H1 (cell line): ENCODE results near the gene TMC6. TPM values are rescaled to one million over a fixed set of nuclear protein-coding genes. Genes with fewer than 3 reads are reported as not detected.

Experiments used
- CTCF ChIA-PET: fragments of 300-600 bp; sonication (Branson Sonifier 250); formaldehyde crosslinking; loops from one replicate; lab custom pipeline; 2021; ENCODE audit not compliant: partially characterized antibody; lab: Charles Lee
- POLR2A ChIA-PET: fragments of 300-600 bp; sonication (Branson Sonifier 250); formaldehyde crosslinking; loops from one replicate; lab custom pipeline; 2021; ENCODE audit warnings: inconsistent platforms; ENCODE audit not compliant: partially characterized antibody; lab: Charles Lee
- DNase-seq, 2 experiments: peaks; one replicate each; pipeline versions ENCODE4 v3.0.0 to v3.0.0-alpha.2; 2010 to 2022; ENCODE audit warnings: low spot score in 2 of 2, low read depth in 1 of 2, mixed read lengths in 1 of 2
- FAIRE-seq: peaks from 2 replicates; lab custom pipeline; 2011; peaks lifted over from hg19 to GRCh38; lab: Jason Lieb, UNC
- H2AFZ ChIP-seq: 2 replicates; pipeline ENCODE4 v1.8.1; 2012; ENCODE audit warnings: low read length, inconsistent platforms
- H2AK5ac ChIP-seq: 2 replicates; pipeline ENCODE4 v1.6.1; 2013; ENCODE audit warnings: low read depth, low read length
- H2BK120ac ChIP-seq: replicated peaks from 2 replicates; pipeline ENCODE3; 2013; ENCODE audit warnings: low read depth, low read length, inconsistent platforms
- H2BK12ac ChIP-seq: 2 replicates; pipeline ENCODE4 v1.6.1; 2013; ENCODE audit warnings: low read depth, low read length
- H2BK15ac ChIP-seq: 2 replicates; pipeline ENCODE4 v1.6.1; 2013; ENCODE audit warnings: low read length
- H2BK20ac ChIP-seq: 2 replicates; pipeline ENCODE4 v1.6.1; 2013; ENCODE audit warnings: low read length
- H2BK5ac ChIP-seq: 2 replicates; pipeline ENCODE4 v1.6.1; 2013; ENCODE audit warnings: low read depth, low read length
- H3K14ac ChIP-seq: 2 replicates; pipeline ENCODE4 v1.6.1; 2013; ENCODE audit warnings: inconsistent platforms; ENCODE audit not compliant: insufficient read length
- H3K18ac ChIP-seq: 2 replicates; pipeline ENCODE4 v1.6.1; 2013; ENCODE audit warnings: low read length; ENCODE audit errors: extremely low read depth
- H3K23ac ChIP-seq: 2 replicates; pipeline ENCODE4 v1.6.1; 2013; ENCODE audit warnings: inconsistent platforms; ENCODE audit not compliant: insufficient read length
- H3K23me2 ChIP-seq: 2 replicates; pipeline ENCODE4 v1.6.1; 2013; ENCODE audit warnings: low read depth, low read length
- H3K27ac ChIP-seq: 2 replicates; pipeline ENCODE4 v1.6.1; 2011; ENCODE audit warnings: low read depth, low read length, inconsistent platforms
- H3K27me3 ChIP-seq, 4 experiments: replicated peaks in 1 of 4; 1 replicate in 1 of 4; 2 replicates in 3 of 4; pipeline versions ENCODE4 v1.6.1 to v1.8.1; 2011 to 2013; ENCODE audit warnings: low read length in 3 of 4, mild to moderate bottlenecking in 3 of 4, inconsistent platforms in 2 of 4, mixed read lengths in 2 of 4, moderate library complexity in 1 of 4; ENCODE audit not compliant: control insufficient read depth in 3 of 4, insufficient read depth in 3 of 4; ENCODE audit errors: extremely low read depth in 1 of 4
- H3K36me3 ChIP-seq, 4 experiments: 2 replicates each; pipeline versions ENCODE4 v1.6.1 to v1.8.1; 2011 to 2013; ENCODE audit warnings: mild to moderate bottlenecking in 4 of 4, low read length in 3 of 4, moderate library complexity in 2 of 4, control low read depth in 1 of 4, inconsistent platforms in 1 of 4; ENCODE audit not compliant: insufficient read depth in 4 of 4, control insufficient read depth in 2 of 4
- H3K4ac ChIP-seq: replicated peaks from 2 replicates; pipeline ENCODE3; 2013; ENCODE audit warnings: low read length, low read depth, mixed read lengths, inconsistent platforms; ENCODE audit not compliant: insufficient read length
- H3K4me1 ChIP-seq, 4 experiments: replicated peaks in 1 of 4; 1 replicate in 1 of 4; 2 replicates in 3 of 4; pipeline versions ENCODE4 v1.6.1 to v1.8.1; 2011 to 2013; ENCODE audit warnings: low read length in 3 of 4, inconsistent platforms in 2 of 4, mixed read lengths in 1 of 4; ENCODE audit not compliant: insufficient read depth in 4 of 4, control insufficient read depth in 3 of 4
- H3K4me2 ChIP-seq, 2 experiments: 2 replicates each; pipeline versions ENCODE4 v1.6.1 to v1.8.1; 2011 to 2013; ENCODE audit warnings: low read depth in 2 of 2, low read length in 2 of 2, control low read depth in 1 of 2, inconsistent platforms in 1 of 2, mild to moderate bottlenecking in 1 of 2; ENCODE audit not compliant: insufficient read depth in 1 of 2
- H3K4me3 ChIP-seq, 4 experiments: fragments of 200-600, 300-600 bp in 1 of 4; sonication (generic), shearing (Covaris generic), sonication (Bioruptor Twin) in 1 of 4; 2 replicates each; pipeline versions ENCODE4 v1.5.1 to v1.8.1; 2011 to 2016; ENCODE audit warnings: low read length in 4 of 4, low read depth in 3 of 4, control low read depth in 2 of 4, inconsistent platforms in 2 of 4, mild to moderate bottlenecking in 2 of 4, mixed read lengths in 1 of 4, moderate library complexity in 1 of 4; ENCODE audit not compliant: insufficient read depth in 2 of 4; ENCODE audit errors: extremely low read depth in 1 of 4
- H3K56ac ChIP-seq: replicated peaks from 2 replicates; pipeline ENCODE3; 2013; ENCODE audit warnings: low read depth, mild to moderate bottlenecking, mixed read lengths, low read length, inconsistent platforms; ENCODE audit not compliant: insufficient read length
- H3K79me1 ChIP-seq: 2 replicates; pipeline ENCODE4 v1.6.1; 2013; ENCODE audit warnings: low read depth, low read length, control low read depth
- H3K79me2 ChIP-seq, 2 experiments: 2 replicates each; pipeline versions ENCODE4 v1.6.1 to v1.8.1; 2012 to 2013; ENCODE audit warnings: low read length in 2 of 2, mild to moderate bottlenecking in 2 of 2, inconsistent platforms in 1 of 2; ENCODE audit not compliant: insufficient read depth in 2 of 2, control insufficient read depth in 1 of 2
- H3K9ac ChIP-seq, 4 experiments: replicated peaks in 1 of 4; 1 replicate in 1 of 4; 2 replicates in 3 of 4; pipeline versions ENCODE4 v1.6.1 to v1.8.1; 2011 to 2013; ENCODE audit warnings: low read depth in 3 of 4, low read length in 3 of 4, control low read depth in 2 of 4, mild to moderate bottlenecking in 2 of 4, moderate library complexity in 2 of 4, inconsistent platforms in 1 of 4; ENCODE audit errors: extremely low read depth in 1 of 4
- H3K9me3 ChIP-seq, 2 experiments: 2 replicates each; pipeline versions ENCODE4 v1.6.1 to v1.8.1; 2012 to 2013; ENCODE audit warnings: mild to moderate bottlenecking in 2 of 2, moderate library complexity in 2 of 2, control low read depth in 1 of 2, inconsistent platforms in 1 of 2, low read depth in 1 of 2, low read length in 1 of 2, mixed read lengths in 1 of 2; ENCODE audit not compliant: insufficient read depth in 2 of 2
- H4K20me1 ChIP-seq, 2 experiments: replicated peaks in 1 of 2; 2 replicates each; pipeline versions ENCODE3 to v1.8.1; 2011 to 2013; ENCODE audit warnings: inconsistent platforms in 2 of 2, low read length in 2 of 2, mild to moderate bottlenecking in 1 of 2; ENCODE audit not compliant: insufficient read depth in 2 of 2, control insufficient read depth in 1 of 2
- H4K5ac ChIP-seq: 2 replicates; pipeline ENCODE4 v1.6.1; 2013; ENCODE audit warnings: low read length, low read depth, mixed read lengths, inconsistent platforms; ENCODE audit not compliant: insufficient read length
- H4K8ac ChIP-seq: 2 replicates; pipeline ENCODE4 v1.8.0; 2013; ENCODE audit warnings: mild to moderate bottlenecking, moderate library complexity, low read length, inconsistent platforms; ENCODE audit not compliant: insufficient read depth; ENCODE audit errors: extremely low read depth
- H4K91ac ChIP-seq: replicated peaks from 2 replicates; pipeline ENCODE3; 2013; ENCODE audit warnings: low read length, mixed read lengths, inconsistent platforms; ENCODE audit not compliant: insufficient read length
- BRCA1 ChIP-seq: IDR thresholded peaks from 2 replicates; pipeline ENCODE4 v1.6.1; 2012; ENCODE audit warnings: low read depth, low read length, improper control_type of control experiment
- CEBPB ChIP-seq: IDR thresholded peaks from 2 replicates; pipeline ENCODE4 v1.6.1; 2012; ENCODE audit warnings: low read depth, low read length
- CHD2 ChIP-seq: IDR thresholded peaks from 2 replicates; pipeline ENCODE4 v1.6.1; 2012; ENCODE audit warnings: low read length, improper control_type of control experiment
- EZH2 ChIP-seq: fragments of 200-600 bp; sonication (generic); IDR thresholded peaks from 2 replicates; pipeline ENCODE4 v1.7.1; 2012; ENCODE audit warnings: low read depth, mild to moderate bottlenecking, moderate library complexity, low read length, inconsistent platforms; ENCODE audit not compliant: severe bottlenecking
- GABPA ChIP-seq: IDR thresholded peaks from 2 replicates; pipeline ENCODE4 v1.6.1; 2011; ENCODE audit warnings: mild to moderate bottlenecking, low read length, moderate library complexity, borderline replicate concordance; ENCODE audit not compliant: insufficient read depth
- GTF2F1 ChIP-seq: IDR thresholded peaks from 2 replicates; pipeline ENCODE4 v1.6.1; 2012; ENCODE audit warnings: low read depth, low read length, improper control_type of control experiment, borderline replicate concordance
- SIN3A ChIP-seq, 2 experiments: IDR thresholded peaks in 1 of 2; conservative IDR thresholded peaks in 1 of 2; 2 replicates each; pipeline ENCODE4 v1.6.1; 2011 to 2012; ENCODE audit warnings: low read length in 2 of 2, improper control_type of control experiment in 1 of 2, low read depth in 1 of 2, mild to moderate bottlenecking in 1 of 2
- TBP ChIP-seq: IDR thresholded peaks from 2 replicates; pipeline ENCODE4 v1.6.1; 2011; ENCODE audit warnings: low read depth, low read length, improper control_type of control experiment
- TCF12 ChIP-seq: IDR thresholded peaks from 2 replicates; pipeline ENCODE4 v1.6.1; 2011; ENCODE audit warnings: low read depth, mild to moderate bottlenecking, low read length
- YY1 ChIP-seq: IDR thresholded peaks from 2 replicates; pipeline ENCODE4 v1.6.1; 2011; ENCODE audit warnings: low read depth, mild to moderate bottlenecking, low read length
- WGBS, 2 experiments: shearing (Covaris generic) in 1 of 2; methylation state at CpG; one replicate each; pipeline versions ENCODE4 v1.1.6 to v1.1.7; 2013 to 2015; ENCODE audit warnings: low lambda C conversion rate in 2 of 2, mixed read lengths in 2 of 2, inconsistent platforms in 1 of 2, low coverage in 1 of 2, missing lambda C conversion rate in 1 of 2; ENCODE audit not compliant: insufficient replicate concordance in 2 of 2, insufficient coverage in 1 of 2, insufficient read length in 1 of 2; ENCODE audit errors: extremely low coverage in 1 of 2, missing lambda C conversion rate in 1 of 2; 5-methylcytosine and 5-hydroxymethylcytosine counted together
- polyA plus RNA-seq, 7 experiments: library from polyadenylated mRNA; depleted of rRNA in 3 of 7; stranded (reverse) in 5 of 7; unstranded in 2 of 7; fragments of >200 nt in 5 of 7; fragments of 200-250 nt in 2 of 7; gene quantifications; 1 replicate in 5 of 7; 2 replicates in 1 of 7; 4 replicates in 1 of 7; pipeline versions ENCODE4 v1.2.1 to v1.2.3, GENCODE V29; 2011 to 2013; ENCODE audit warnings: missing spikeins in 2 of 7, mixed read lengths in 2 of 7
- total RNA-seq: library from RNA; stranded (reverse); fragmentation: NEBNext Ultra II Directional; extraction: Animal tissue kit (Norgen Biotek cat#: 25700); gene quantifications from 2 replicates; pipeline ENCODE4 v1.2.1, GENCODE V29; 2021
- TF ChIP-seq, protein P1 (sequence below): IDR thresholded peaks from 2 replicates; pipeline ENCODE4 v1.6.1; 2012; ENCODE audit warnings: inconsistent platforms
- TF ChIP-seq, protein P2 (sequence below): IDR thresholded peaks from 2 replicates; pipeline ENCODE4 v1.6.1; 2012; ENCODE audit warnings: low read length, inconsistent platforms

Gene TMC6
- total and polyA plus RNA-seq, 2 of the 8 experiments (the other 6 are each of a cell fraction or from before 2014, with no cell fraction given), result 39.4 to 77.6 TPM

DNA sequence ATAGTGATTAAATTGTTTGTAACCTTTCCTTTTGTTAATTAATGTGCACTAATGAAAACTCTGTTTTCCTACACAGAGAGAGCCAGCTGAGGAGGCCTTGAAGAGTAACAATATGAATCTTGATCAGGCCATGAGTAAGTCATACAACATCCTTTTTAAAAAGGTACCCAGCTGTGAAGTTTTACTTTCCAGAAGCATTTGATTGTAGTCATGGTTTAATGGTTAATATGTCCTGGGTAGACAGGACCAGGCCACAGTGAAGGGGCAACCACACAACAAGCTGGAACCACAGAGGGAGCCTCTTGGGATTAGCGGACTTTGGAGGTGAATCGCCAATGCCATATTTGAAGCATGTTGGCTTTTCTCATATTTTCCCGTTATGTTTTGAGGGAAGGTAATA, 55.6 kb downstream of the TMC6 start:
- DNase-seq (no peak), FAIRE-seq (no peak)
- CTCF ChIA-PET, result interaction anchor here (1.0 to 2.2 kb wide), 3 partner anchors 9 to 12 kb away, joined by 3 to 5 read pairs (median 3); no protein-coding TSS in a partner anchor
- Histone ChIP-seq H4K20me1 (peaks cover 1 to 2% of the 10 kb centered on the region in 2 experiments), H2BK12ac (no peak overlapping the region), H3K27ac (no peak overlapping the region), H3K18ac (no peak overlapping the region), H4K8ac (no peak overlapping the region), H3K4me1 (no peaks in the 10 kb centered on the region), H3K27me3 (no peaks in the 10 kb centered on the region), H3K4me2 (no peak overlapping the region), H2BK5ac (no peak overlapping the region), H3K9me3 (no peaks in the 10 kb centered on the region), H2BK120ac (no peak overlapping the region), H3K79me1 (no peaks in the 10 kb centered on the region), H3K4ac (no peak overlapping the region), H3K4me3 (no peak overlapping the region), H3K36me3 (peaks cover 16 to 70% (median 47%) of the 10 kb centered on the region in 4 experiments), H3K14ac (no peak overlapping the region), H4K5ac (no peak overlapping the region), H2AFZ (no peak overlapping the region), H2BK15ac (no peak overlapping the region), H2BK20ac (no peak overlapping the region), H3K23ac (no peak overlapping the region), H3K56ac (no peak overlapping the region), H2AK5ac (no peak overlapping the region), H3K9ac (0 out of 7 replicates have a peak overlapping the region, but pooled peaks of 1 of the 4 experiments have one; percentile 21), H4K91ac (no peak overlapping the region), H3K79me2 (no peaks in the 10 kb centered on the region), H3K23me2 (no peaks in the 10 kb centered on the region)
- WGBS, 2 experiments, result 91% methylated on average over 3 of the region's 3 CpGs; no CpG with 5 or more reads in 1 of the 2 experiments
- POLR2A ChIA-PET, result no interaction called here
- TF ChIP-seq BRCA1 (no peak), GABPA (no peak), YY1 (no peak), TBP (no peak), CEBPB (no peak), EZH2 (no peak), TCF12 (no peak), SIN3A (conservative IDR thresholded peaks at IDR 0.05 in 1 of 2, IDR thresholded peaks at IDR 0.05 in 1 of 2; ENCODE audit: low read depth in 1 of 2, low read length in 2 of 2) (no peak), CHD2 (no peak), GTF2F1 (no peak)
- TF ChIP-seq, protein P1, sequence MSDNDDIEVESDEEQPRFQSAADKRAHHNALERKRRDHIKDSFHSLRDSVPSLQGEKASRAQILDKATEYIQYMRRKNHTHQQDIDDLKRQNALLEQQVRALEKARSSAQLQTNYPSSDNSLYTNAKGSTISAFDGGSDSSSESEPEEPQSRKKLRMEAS, result no peak
- TF ChIP-seq, protein P2, sequence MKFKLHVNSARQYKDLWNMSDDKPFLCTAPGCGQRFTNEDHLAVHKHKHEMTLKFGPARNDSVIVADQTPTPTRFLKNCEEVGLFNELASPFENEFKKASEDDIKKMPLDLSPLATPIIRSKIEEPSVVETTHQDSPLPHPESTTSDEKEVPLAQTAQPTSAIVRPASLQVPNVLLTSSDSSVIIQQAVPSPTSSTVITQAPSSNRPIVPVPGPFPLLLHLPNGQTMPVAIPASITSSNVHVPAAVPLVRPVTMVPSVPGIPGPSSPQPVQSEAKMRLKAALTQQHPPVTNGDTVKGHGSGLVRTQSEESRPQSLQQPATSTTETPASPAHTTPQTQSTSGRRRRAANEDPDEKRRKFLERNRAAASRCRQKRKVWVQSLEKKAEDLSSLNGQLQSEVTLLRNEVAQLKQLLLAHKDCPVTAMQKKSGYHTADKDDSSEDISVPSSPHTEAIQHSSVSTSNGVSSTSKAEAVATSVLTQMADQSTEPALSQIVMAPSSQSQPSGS, result no peak
